ENCODE data around the gene NAT8L. TPM values are rescaled to one million over a fixed set of nuclear protein-coding genes. Genes with fewer than 3 reads are reported as not detected.

Gene NAT8L
- polyA plus RNA-seq, 1 donor (not counting 4 experiments of a cell fraction or from before 2014, with no cell fraction given), result 0.01 TPM

GRCh38 chr4:2076908-2077536, 17.9 kb downstream of the NAT8L start:
- TF ChIP-seq EZH2 (IDR thresholded peaks at IDR 0.05; ENCODE audit: low read length) (no peak), CTCF (optimal IDR thresholded peaks at IDR 0.05 in 1 of 3, IDR thresholded peaks at IDR 0.05 in 1 of 3, conservative IDR thresholded peaks at IDR 0.05 in 1 of 3; ENCODE audit: extremely low read depth in 1 of 3, insufficient read depth in 2 of 3, low read length in 3 of 3) (no peak)
- Histone ChIP-seq H3K36me3 (ENCODE audit: control insufficient read depth in 2 of 2, extremely low read depth in 1 of 2, insufficient read depth in 2 of 2, low read length in 2 of 2) (no peaks in the 10 kb centered on the region), H2AFZ (ENCODE audit: control insufficient read depth, low read length) (no peak overlapping the region), H3K4me3 (ENCODE audit: control insufficient read depth in 2 of 3, extremely low read depth in 1 of 3, insufficient read depth in 2 of 3, low read depth in 1 of 3, low read length in 3 of 3) (no peak overlapping the region), H3K4me2 (ENCODE audit: control insufficient read depth, extremely low read depth, insufficient read depth, low read depth, low read length) (no peak overlapping the region), H3K9me1 (ENCODE audit: control insufficient read depth, extremely low read depth, insufficient read depth, low read length) (no peaks in the 10 kb centered on the region), H3K9me3 (ENCODE audit: control insufficient read depth, low read depth, low read length) (no peaks in the 10 kb centered on the region), H3K4me1 (ENCODE audit: control insufficient read depth, extremely low read depth, insufficient read depth, low read length) (no peaks in the 10 kb centered on the region), H3K27ac (ENCODE audit: control insufficient read depth, insufficient read depth, low read length) (no peak overlapping the region), H4K20me1 (ENCODE audit: control insufficient read depth, extremely low read depth, insufficient read depth, low read length) (no peaks in the 10 kb centered on the region), H3K79me2 (ENCODE audit: control insufficient read depth, insufficient read depth, low read length) (no peaks in the 10 kb centered on the region), H3K9ac (ENCODE audit: control insufficient read depth, extremely low read depth, insufficient read depth, low read length) (no peak overlapping the region), H3K27me3 (ENCODE audit: control insufficient read depth, extremely low read depth, insufficient read depth, low read length) (peaks cover 13% of the 10 kb centered on the region)
- no peak for FAIRE-seq
- dilution Hi-C loops (cut with MboI; ENCODE audit: extremely low pct_ligation_motif_present, low sequenced_read_pairs), result no loop called here
- DNase-seq (ENCODE audit: low read depth, low spot score), result no peak

- Histone ChIP-seq H3K27ac (ENCODE audit: control insufficient read depth, insufficient read depth, low read length) (no peak overlapping the region), H3K9me1 (ENCODE audit: control insufficient read depth, extremely low read depth, insufficient read depth, low read length) (no peaks in the 10 kb centered on the region), H3K9me3 (ENCODE audit: control insufficient read depth, low read depth, low read length) (no peaks in the 10 kb centered on the region), H3K9ac (ENCODE audit: control insufficient read depth, extremely low read depth, insufficient read depth, low read length) (no peak overlapping the region), H3K27me3 (ENCODE audit: control insufficient read depth, extremely low read depth, insufficient read depth, low read length) (peaks cover 13% of the 10 kb centered on the region), H3K4me3 (ENCODE audit: control insufficient read depth in 2 of 3, extremely low read depth in 1 of 3, insufficient read depth in 2 of 3, low read depth in 1 of 3, low read length in 3 of 3) (no peak overlapping the region), H4K20me1 (ENCODE audit: control insufficient read depth, extremely low read depth, insufficient read depth, low read length) (no peaks in the 10 kb centered on the region), H3K36me3 (ENCODE audit: control insufficient read depth in 2 of 2, extremely low read depth in 1 of 2, insufficient read depth in 2 of 2, low read length in 2 of 2) (no peaks in the 10 kb centered on the region), H3K79me2 (ENCODE audit: control insufficient read depth, insufficient read depth, low read length) (no peaks in the 10 kb centered on the region), H3K4me2 (ENCODE audit: control insufficient read depth, extremely low read depth, insufficient read depth, low read depth, low read length) (no peak overlapping the region), H2AFZ (ENCODE audit: control insufficient read depth, low read length) (no peak overlapping the region), H3K4me1 (ENCODE audit: control insufficient read depth, extremely low read depth, insufficient read depth, low read length) (no peaks in the 10 kb centered on the region)
- TF ChIP-seq EZH2 (IDR thresholded peaks at IDR 0.05; ENCODE audit: low read length), result no peak
- no peak for TF ChIP-seq CTCF (optimal IDR thresholded peaks at IDR 0.05 in 1 of 3, IDR thresholded peaks at IDR 0.05 in 1 of 3, conservative IDR thresholded peaks at IDR 0.05 in 1 of 3; ENCODE audit: extremely low read depth in 1 of 3, insufficient read depth in 2 of 3, low read length in 3 of 3)
- DNase-seq (ENCODE audit: low read depth, low spot score) (no peak), FAIRE-seq (no peak)
- dilution Hi-C loops (cut with MboI; ENCODE audit: extremely low pct_ligation_motif_present, low sequenced_read_pairs), result no loop called here
These were observed 18.7 kb downstream of the NAT8L start for GRCh38 chr4:2077537-2078460.

Measured in keratinocyte (primary cell).